CD8-positive, alpha-beta memory T cell (primary cell): Measurements from ENCODE around the gene EFNA5. TPM values are rescaled to one million over a fixed set of nuclear protein-coding genes. Genes with fewer than 3 reads are reported as not detected.

ENCODE experiments used
- CTCF ChIA-PET: fragments of 350-600 bp; sonication (Branson Sonifier 250); formaldehyde crosslinking; loops from one replicate; lab custom pipeline; 2021; ENCODE audit warnings: antibody characterized with exemption; lab: Charles Lee
- POLR2A ChIA-PET: fragments of 350-600 bp; sonication (Branson Sonifier 250); formaldehyde crosslinking; loops from one replicate; lab custom pipeline; 2021; ENCODE audit warnings: antibody characterized with exemption; lab: Charles Lee
- DNase-seq, 5 donors: peaks; one replicate each; pipeline versions ENCODE4 v3.0.0 to v3.0.0-alpha.2; 2020 to 2022; ENCODE audit warnings: mixed read lengths in 1 of 5
- H3K27ac ChIP-seq: one replicate; pipeline ENCODE4 v1.7.0; 2013; ENCODE audit warnings: low read depth, mild to moderate bottlenecking, low read length, moderate library complexity
- H3K27me3 ChIP-seq: 2 replicates; pipeline ENCODE4 v1.7.0; 2013; ENCODE audit warnings: low read length, mild to moderate bottlenecking; ENCODE audit not compliant: insufficient read depth, poor library complexity, severe bottlenecking
- H3K36me3 ChIP-seq: 2 replicates; pipeline ENCODE4 v1.7.0; 2013; ENCODE audit warnings: mild to moderate bottlenecking, low read length, moderate library complexity; ENCODE audit not compliant: insufficient read depth
- H3K4me1 ChIP-seq: 2 replicates; pipeline ENCODE4 v1.7.0; 2013; ENCODE audit warnings: mild to moderate bottlenecking, low read length, moderate library complexity; ENCODE audit not compliant: insufficient read depth
- H3K4me3 ChIP-seq: 2 replicates; pipeline ENCODE4 v1.7.0; 2013; ENCODE audit warnings: mild to moderate bottlenecking, low read length
- H3K9me3 ChIP-seq: 2 replicates; pipeline ENCODE4 v1.7.0; 2013; ENCODE audit warnings: mild to moderate bottlenecking, low read length
- H3K27ac Mint-ChIP-seq, 8 donors: one replicate each; pipeline ENCODE4 v1.8.0; 2020 to 2021; ENCODE audit warnings: mixed read lengths in 8 of 8, mild to moderate bottlenecking in 6 of 8, inconsistent platforms in 3 of 8, moderate library complexity in 3 of 8
- H3K27me3 Mint-ChIP-seq, 2 donors: one replicate each; pipeline ENCODE4 v1.8.0; 2020 to 2021; ENCODE audit warnings: mixed read lengths in 2 of 2, mild to moderate bottlenecking in 1 of 2, moderate library complexity in 1 of 2
- H3K36me3 Mint-ChIP-seq, 3 donors: one replicate each; pipeline ENCODE4 v1.8.0; 2020 to 2021; ENCODE audit warnings: mixed read lengths in 3 of 3, inconsistent platforms in 1 of 3, mild to moderate bottlenecking in 1 of 3
- H3K4me1 Mint-ChIP-seq, 3 donors: one replicate each; pipeline ENCODE4 v1.8.0; 2020 to 2021; ENCODE audit warnings: mixed read lengths in 3 of 3, inconsistent platforms in 1 of 3, mild to moderate bottlenecking in 1 of 3
- H3K4me3 Mint-ChIP-seq, 7 donors: one replicate each; pipeline ENCODE4 v1.8.0; 2020 to 2021; ENCODE audit warnings: mixed read lengths in 7 of 7, mild to moderate bottlenecking in 6 of 7, moderate library complexity in 4 of 7, inconsistent platforms in 2 of 7
- H3K9me3 Mint-ChIP-seq, 5 donors: one replicate each; pipeline ENCODE4 v1.8.0; 2020 to 2022; ENCODE audit warnings: mixed read lengths in 5 of 5, mild to moderate bottlenecking in 3 of 5, moderate library complexity in 2 of 5, inconsistent platforms in 1 of 5
- polyA plus RNA-seq: library from polyadenylated mRNA; unstranded; fragments of 300-500 nt; fragmentation: Illumina TruSeq; gene quantifications from one replicate; pipeline ENCODE4 v1.2.3, GENCODE V29; 2021
- total RNA-seq, 2 experiments: library from RNA; stranded (reverse); gene quantifications; one replicate each; pipeline ENCODE4 v1.2.3, GENCODE V29; 2021

EFNA5 gene
- total and polyA plus RNA-seq, 3 experiments from 2014 or later: 0.21 TPM; not detected in 2

GRCh38 chr5:107576736-107577393 is 93.9 kb downstream of the EFNA5 start:
- no peaks in the 10 kb centered on the region for H3K4me1 ChIP-seq
- H3K36me3 ChIP-seq: no peaks in the 10 kb centered on the region
- peaks cover 4 to 6% (median 4%) of the 10 kb centered on the region in 3 donors for H3K4me1 Mint-ChIP-seq
- H3K36me3 Mint-ChIP-seq: no peaks in the 10 kb centered on the region
- no peak for DNase-seq
- no peak overlapping the region for H3K27ac Mint-ChIP-seq
- H3K4me3 Mint-ChIP-seq: no peak overlapping the region
- H3K27ac ChIP-seq: no peak overlapping the region
- no peaks in the 10 kb centered on the region for H3K9me3 ChIP-seq
- no peak overlapping the region for H3K4me3 ChIP-seq
- H3K9me3 Mint-ChIP-seq: no peaks in the 10 kb centered on the region
- peaks cover 3 to 20% of the 10 kb centered on the region in 2 donors for H3K27me3 Mint-ChIP-seq
- no peaks in the 10 kb centered on the region for H3K27me3 ChIP-seq
- ChIA-PET POLR2A (no interaction called here), CTCF (no interaction called here)

- peaks cover 6% of the 10 kb centered on the region for H3K4me1 ChIP-seq
- no peak overlapping the region for H3K27ac ChIP-seq
- Mint-ChIP-seq H3K27ac (no peak overlapping the region), H3K27me3 (peaks cover 3 to 19% of the 10 kb centered on the region in 2 donors), H3K4me1 (peaks cover 10 to 13% (median 11%) of the 10 kb centered on the region in 3 donors), H3K4me3 (no peak overlapping the region), H3K9me3 (no peaks in the 10 kb centered on the region), H3K36me3 (no peaks in the 10 kb centered on the region)
- H3K36me3 ChIP-seq: no peaks in the 10 kb centered on the region
- no peaks in the 10 kb centered on the region for H3K9me3 ChIP-seq
- H3K4me3 ChIP-seq: no peak overlapping the region
- no peaks in the 10 kb centered on the region for H3K27me3 ChIP-seq
- ChIA-PET POLR2A (no interaction called here), CTCF (no interaction called here)
- DNase-seq: no peak
Measured at GRCh38 chr5:107576155-107576554, 94.6 kb downstream of the EFNA5 start.

- H3K36me3 Mint-ChIP-seq: no peaks in the 10 kb centered on the region
- Histone ChIP-seq H3K9me3 (no peaks in the 10 kb centered on the region), H3K27ac (no peak overlapping the region), H3K36me3 (no peaks in the 10 kb centered on the region), H3K27me3 (no peaks in the 10 kb centered on the region), H3K4me1 (peaks cover 14% of the 10 kb centered on the region), H3K4me3 (no peak overlapping the region)
- ChIA-PET CTCF (interaction anchor here (2.6 kb wide), 1 partner anchor 29 kb away, joined by 7 read pairs; no protein-coding TSS in a partner anchor), POLR2A (no interaction called here)
- H3K4me3 Mint-ChIP-seq: no peak overlapping the region
- no peak for DNase-seq
- H3K27ac Mint-ChIP-seq: no peak overlapping the region
- H3K4me1 Mint-ChIP-seq: peaks cover 22 to 25% (median 24%) of the 10 kb centered on the region in 3 donors
- peaks cover 2 to 16% of the 10 kb centered on the region in 2 donors for H3K27me3 Mint-ChIP-seq
- H3K9me3 Mint-ChIP-seq: no peaks in the 10 kb centered on the region
Measured at GRCh38 chr5:107574287-107574686, 96.5 kb downstream of the EFNA5 start.

GRCh38 chr5:107572715-107573368 is 97.9 kb downstream of the EFNA5 start:
- POLR2A ChIA-PET: no interaction called here
- Histone ChIP-seq H3K27me3 (no peaks in the 10 kb centered on the region), H3K4me3 (no peak overlapping the region), H3K9me3 (no peaks in the 10 kb centered on the region), H3K4me1 (peaks cover 14% of the 10 kb centered on the region), H3K36me3 (no peaks in the 10 kb centered on the region), H3K27ac (no peak overlapping the region)
- DNase-seq: no peak
- Mint-ChIP-seq H3K9me3 (no peaks in the 10 kb centered on the region), H3K4me3 (peak overlapping the region in 2 of 7 donors; percentile 16 to 18), H3K27ac (no peak overlapping the region), H3K36me3 (no peaks in the 10 kb centered on the region), H3K27me3 (peaks cover 4 to 16% of the 10 kb centered on the region in 2 donors), H3K4me1 (peaks cover 22 to 25% (median 24%) of the 10 kb centered on the region in 3 donors)
- CTCF ChIA-PET: interaction anchor here (0.6 to 2.7 kb wide), 28 partner anchors 8 to 326 kb away, joined by 3 to 23 read pairs (median 4); no protein-coding TSS in a partner anchor

- H3K9me3 Mint-ChIP-seq: no peaks in the 10 kb centered on the region
- no peaks in the 10 kb centered on the region for H3K36me3 ChIP-seq
- peaks cover 2 to 16% of the 10 kb centered on the region in 2 donors for H3K27me3 Mint-ChIP-seq
- peak overlapping the region; percentile 76 for H3K4me3 ChIP-seq
- peak; percentile 69 to 88 (median 77) for DNase-seq
- ChIA-PET POLR2A (no interaction called here), CTCF (interaction anchor here (0.6 to 2.7 kb wide), 31 partner anchors 9 to 325 kb away, joined by 3 to 23 read pairs (median 4); no protein-coding TSS in a partner anchor)
- no peaks in the 10 kb centered on the region for H3K27me3 ChIP-seq
- peak overlapping the region in 7 of 8 donors; percentile 71 to 93 (median 83) for H3K27ac Mint-ChIP-seq
- no peaks in the 10 kb centered on the region for H3K36me3 Mint-ChIP-seq
- H3K4me3 Mint-ChIP-seq: peak overlapping the region; percentile 70 to 93 (median 88)
- H3K9me3 ChIP-seq: no peaks in the 10 kb centered on the region
- H3K4me1 ChIP-seq: peaks cover 14% of the 10 kb centered on the region
- H3K4me1 Mint-ChIP-seq: peaks cover 22 to 25% (median 24%) of the 10 kb centered on the region in 3 donors
- H3K27ac ChIP-seq: peak overlapping the region; percentile 40
Measured at GRCh38 chr5:107571621-107572536, 98.9 kb downstream of the EFNA5 start.

- Histone ChIP-seq H3K36me3 (no peaks in the 10 kb centered on the region), H3K4me1 (peaks cover 14% of the 10 kb centered on the region), H3K27ac (peak overlapping the region; percentile 1), H3K9me3 (no peaks in the 10 kb centered on the region), H3K27me3 (no peaks in the 10 kb centered on the region), H3K4me3 (peak overlapping the region; percentile 76)
- H3K36me3 Mint-ChIP-seq: no peaks in the 10 kb centered on the region
- CTCF ChIA-PET: interaction anchor here (0.8 to 2.7 kb wide), 10 partner anchors 8 to 265 kb away, joined by 3 to 23 read pairs (median 4); no protein-coding TSS in a partner anchor
- H3K4me1 Mint-ChIP-seq: peaks cover 22 to 25% (median 24%) of the 10 kb centered on the region in 3 donors
- DNase-seq: peak in 3 of 5 donors; percentile 13 to 56 (median 26)
- H3K27ac Mint-ChIP-seq: peak overlapping the region; percentile 71 to 93 (median 86)
- H3K4me3 Mint-ChIP-seq: peak overlapping the region; percentile 70 to 93 (median 88)
- H3K27me3 Mint-ChIP-seq: peaks cover 2 to 18% of the 10 kb centered on the region in 2 donors
- POLR2A ChIA-PET: no interaction called here
- H3K9me3 Mint-ChIP-seq: no peaks in the 10 kb centered on the region
Measured at GRCh38 chr5:107570805-107571531, 99.8 kb downstream of the EFNA5 start.

GRCh38 chr5:107570181-107570580 is 100.6 kb downstream of the EFNA5 start:
- H3K27ac ChIP-seq: no peak overlapping the region
- ChIA-PET POLR2A (interaction anchor here (0.6 kb wide), 1 partner anchor 570 kb away, joined by 4 read pairs; no protein-coding TSS in a partner anchor), CTCF (interaction anchor here (1.6 to 2.5 kb wide), 2 partner anchors 43 to 180 kb away, joined by 3 to 13 read pairs; no protein-coding TSS in a partner anchor)
- no peak for DNase-seq
- H3K4me1 Mint-ChIP-seq: peaks cover 22 to 25% (median 24%) of the 10 kb centered on the region in 3 donors
- peaks cover 14% of the 10 kb centered on the region for H3K4me1 ChIP-seq
- no peak overlapping the region for H3K4me3 ChIP-seq
- no peaks in the 10 kb centered on the region for H3K36me3 ChIP-seq
- H3K27me3 Mint-ChIP-seq: peaks cover 2 to 21% of the 10 kb centered on the region in 2 donors
- H3K9me3 Mint-ChIP-seq: no peaks in the 10 kb centered on the region
- H3K9me3 ChIP-seq: no peaks in the 10 kb centered on the region
- H3K27ac Mint-ChIP-seq: peak overlapping the region in 3 of 8 donors; percentile 71 to 88 (median 87)
- no peaks in the 10 kb centered on the region for H3K27me3 ChIP-seq
- peak overlapping the region in 4 of 7 donors; percentile 81 to 90 (median 86) for H3K4me3 Mint-ChIP-seq
- H3K36me3 Mint-ChIP-seq: no peaks in the 10 kb centered on the region
